Measurements from ENCODE around the gene PIP4K2A.

The PIP4K2A gene

DNA sequence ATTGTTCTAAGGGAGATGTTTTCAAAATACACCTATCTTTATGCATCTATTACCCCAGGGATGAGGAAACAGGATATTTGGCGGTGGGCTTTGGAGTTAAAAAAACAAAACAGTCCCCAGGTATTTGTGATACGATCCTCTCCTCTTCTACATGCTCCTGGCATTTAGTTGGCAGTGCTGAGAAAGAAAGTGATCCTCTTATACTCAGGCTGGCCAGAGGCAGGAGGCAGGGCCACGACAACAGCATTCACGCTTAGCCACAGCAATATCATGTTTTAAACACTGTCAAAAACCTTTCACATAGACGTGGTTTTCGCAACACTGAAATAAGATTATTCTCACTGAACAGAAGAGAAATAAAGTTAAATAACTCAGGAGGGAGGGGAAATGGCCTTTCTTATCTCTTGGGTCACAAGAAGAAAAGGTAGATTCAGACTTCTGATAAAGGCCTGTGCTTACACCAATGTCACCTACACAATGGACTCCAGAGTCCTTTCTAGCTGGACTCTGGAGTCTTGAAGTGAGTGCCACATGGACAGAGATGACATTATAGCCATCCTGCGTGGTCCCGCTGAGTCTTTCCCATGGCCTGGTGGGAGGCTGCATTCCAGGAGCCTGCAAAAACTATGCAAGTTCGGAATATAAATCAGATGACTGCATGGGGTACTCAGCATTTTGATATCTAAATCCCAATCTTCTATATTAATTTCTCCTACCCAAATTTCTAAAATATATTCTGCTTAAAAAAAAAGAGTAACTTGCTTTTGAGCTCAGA, 88.7 kb downstream of the PIP4K2A start:
- no peak for DNase-seq (ENCODE audit: low read depth, low spot score)
- no peak overlapping the region for H3K27ac ChIP-seq

DNA sequence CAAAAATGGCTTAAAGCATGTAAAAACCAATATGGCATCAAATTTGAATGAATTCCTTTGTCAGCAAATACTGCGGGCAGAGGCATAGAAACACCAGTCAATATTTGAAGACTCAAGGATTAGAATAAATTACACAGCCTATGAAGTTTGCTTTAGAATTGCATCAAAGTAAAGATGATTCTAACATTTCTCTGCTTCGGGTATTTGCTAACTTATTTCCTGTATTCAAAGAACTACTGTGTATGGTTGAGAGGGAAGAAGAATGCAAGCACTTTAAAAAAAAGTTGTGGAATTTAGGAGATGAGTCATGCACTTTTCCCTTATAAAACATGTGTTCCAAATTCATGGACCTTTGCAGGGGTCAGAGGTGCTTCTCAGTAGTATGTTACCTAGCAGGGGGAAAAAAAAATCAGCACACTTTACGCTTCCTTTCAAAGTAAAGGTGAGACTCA, 90.1 kb downstream of the PIP4K2A start:
- no peak for DNase-seq (ENCODE audit: low read depth, low spot score)
- peak overlapping the region; percentile 3 for H3K27ac ChIP-seq

DNA sequence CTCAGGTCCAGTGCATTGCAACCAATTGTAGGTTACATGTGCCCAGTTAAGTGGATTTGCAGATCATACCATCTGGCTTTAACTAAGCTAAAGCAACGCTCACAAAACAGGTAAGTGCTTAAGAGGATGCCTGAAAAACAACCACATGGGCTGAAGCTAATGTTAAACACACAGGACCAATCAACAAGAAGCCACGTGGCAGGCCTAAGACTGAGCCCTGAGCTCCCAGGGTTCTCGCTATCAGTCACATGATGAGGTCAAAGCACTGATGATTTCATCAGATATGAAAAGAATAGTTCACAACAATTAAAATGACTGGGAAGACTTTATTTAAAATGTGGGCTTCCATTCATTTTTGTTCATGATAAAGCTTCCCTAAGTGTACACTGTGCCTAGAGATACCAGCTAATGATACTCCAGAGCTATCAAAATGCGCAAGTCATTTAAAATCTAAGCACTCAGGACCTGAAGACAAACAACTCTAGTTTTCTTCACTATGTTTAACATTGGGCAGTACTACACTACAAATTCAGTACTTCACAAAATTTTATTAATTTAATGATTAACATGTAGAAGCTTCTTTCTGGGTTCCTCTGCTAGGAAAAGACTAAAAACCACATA, 90.6 kb downstream of the PIP4K2A start:
- no peak for DNase-seq (ENCODE audit: low read depth, low spot score)

DNA sequence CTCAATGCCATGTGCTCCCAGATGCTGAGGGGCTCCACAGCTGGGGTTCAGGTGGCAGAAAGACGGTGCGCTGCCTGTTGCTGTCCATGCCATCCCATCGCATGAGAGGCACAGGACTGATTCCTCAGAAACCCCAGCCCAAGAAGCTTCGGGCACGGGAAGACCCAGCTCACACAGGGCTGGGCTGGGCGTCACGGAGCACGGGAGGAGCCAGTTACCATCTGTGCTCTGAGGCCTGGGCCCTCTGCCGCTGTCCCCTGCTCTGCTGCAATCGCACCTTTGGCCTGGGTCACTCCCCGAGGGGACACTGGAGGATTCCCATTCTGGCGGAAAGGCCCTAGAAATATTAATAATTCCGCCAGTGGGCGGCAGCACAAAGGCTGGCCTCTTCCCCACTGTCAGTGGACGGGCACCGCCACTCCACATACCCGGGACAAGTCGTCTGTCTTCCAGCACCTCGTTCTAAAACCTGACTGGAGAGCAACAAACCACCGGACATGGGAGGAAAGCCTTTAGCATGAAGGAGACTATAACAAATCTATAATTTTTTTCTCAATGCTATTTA, 92.1 kb downstream of the PIP4K2A start:
- DNase-seq (ENCODE audit: low read depth, low spot score) = no peak
- no peak overlapping the region for H3K27ac ChIP-seq

More for the DNA sequence above, 90.6 kb downstream of the PIP4K2A start:
- H3K27ac ChIP-seq = peak overlapping the region; percentile 3

DNA sequence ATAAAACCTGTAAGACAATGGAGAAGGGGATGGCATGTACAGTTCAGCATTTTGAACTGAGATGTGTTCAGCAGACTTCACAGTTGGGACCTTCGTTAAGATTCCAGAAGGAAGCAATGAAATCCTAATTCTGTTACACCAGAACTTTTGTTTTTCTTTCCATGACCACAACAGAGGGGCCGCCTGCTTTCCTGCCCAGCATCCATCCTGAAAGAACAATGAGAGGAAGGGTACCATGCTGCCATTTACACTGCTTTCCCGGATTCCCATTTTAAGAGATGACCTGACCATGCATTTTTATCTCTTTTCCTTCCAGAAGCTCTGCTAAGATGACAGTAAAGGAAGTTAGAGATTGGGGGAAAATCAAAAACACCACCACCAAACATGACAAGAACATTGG, 92.7 kb downstream of the PIP4K2A start:
- no peak overlapping the region for H3K27ac ChIP-seq

DNA sequence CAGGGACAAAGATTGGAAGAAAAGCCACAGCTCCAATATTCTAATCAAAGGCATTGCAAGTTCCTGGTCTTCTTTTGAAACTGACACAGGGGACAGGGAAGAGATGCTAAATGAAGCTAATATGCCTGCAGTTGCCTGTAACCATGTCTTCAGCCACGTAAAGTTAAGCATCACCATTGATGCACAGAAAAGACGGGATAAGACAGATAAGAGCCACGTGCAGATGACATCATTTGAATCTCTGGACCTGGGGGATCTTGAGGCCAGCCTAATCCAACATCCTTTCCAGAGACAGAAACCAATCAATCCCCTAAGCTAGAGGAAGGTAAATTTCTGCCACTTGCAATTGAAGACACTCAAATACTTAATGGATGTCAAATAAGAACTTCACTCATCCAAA, 93.4 kb downstream of the PIP4K2A start:
- H3K27ac ChIP-seq = peak overlapping the region; percentile 82
- no peak for DNase-seq (ENCODE audit: low read depth, low spot score)

More for the DNA sequence above, 92.7 kb downstream of the PIP4K2A start:
- no peak for DNase-seq (ENCODE audit: low read depth, low spot score)

DNA sequence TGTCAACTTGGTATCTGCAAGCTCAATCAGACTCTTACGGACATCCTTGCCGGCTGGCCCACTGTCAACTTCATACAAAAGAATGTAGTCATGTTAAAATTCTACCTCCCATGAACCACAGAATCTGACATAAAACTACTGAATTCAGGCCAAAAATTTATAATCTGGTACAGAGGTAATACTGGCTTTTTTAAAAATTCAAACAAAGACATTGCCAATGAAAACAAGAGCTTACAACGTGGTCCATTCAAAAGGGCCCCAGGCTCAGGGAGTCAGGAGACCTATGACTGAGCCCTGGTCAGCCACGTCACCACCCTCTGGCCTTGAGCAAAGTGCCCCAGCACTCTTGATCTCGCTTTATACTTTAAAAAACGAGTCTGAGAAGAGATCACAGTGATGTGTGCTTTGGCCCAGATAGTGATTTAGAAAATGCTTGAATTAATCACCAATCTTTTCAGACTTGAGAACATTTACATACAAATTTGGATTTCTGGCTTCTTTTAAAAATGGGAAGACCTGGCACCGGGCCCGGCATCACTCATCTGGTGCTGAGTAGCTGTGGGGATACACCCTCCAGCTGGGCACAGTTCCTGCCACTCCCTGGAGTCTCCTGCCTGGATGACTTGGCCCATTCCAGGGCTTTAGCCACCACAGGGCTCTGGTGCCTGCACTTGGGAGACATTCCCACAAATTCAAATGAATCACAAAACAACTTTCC, 94.1 kb downstream of the PIP4K2A start:
- H3K27ac ChIP-seq = peak overlapping the region; percentile 82
- peak; percentile 49 for DNase-seq (ENCODE audit: low read depth, low spot score)

DNA sequence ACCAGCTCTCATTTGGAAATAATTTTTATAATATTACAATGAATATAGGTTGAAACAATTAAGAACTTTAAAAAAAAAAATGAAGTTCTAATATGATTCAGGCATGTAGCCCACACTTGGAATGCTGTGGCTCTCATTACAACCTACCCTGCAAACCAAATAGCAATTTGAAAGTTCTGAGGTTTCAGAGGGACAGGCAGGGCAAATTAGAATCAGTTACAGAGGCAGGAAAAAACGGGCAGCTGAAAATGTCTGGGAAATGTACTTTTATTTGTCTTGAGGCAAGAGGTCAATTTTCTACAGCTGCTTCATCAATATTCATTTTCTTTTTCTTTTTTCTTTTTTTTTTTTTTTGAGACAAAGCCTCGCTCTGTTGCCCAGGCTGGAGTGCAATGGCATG, 95.3 kb downstream of the PIP4K2A start:
- no peak overlapping the region for H3K27ac ChIP-seq
- no peak for DNase-seq (ENCODE audit: low read depth, low spot score)

DNA sequence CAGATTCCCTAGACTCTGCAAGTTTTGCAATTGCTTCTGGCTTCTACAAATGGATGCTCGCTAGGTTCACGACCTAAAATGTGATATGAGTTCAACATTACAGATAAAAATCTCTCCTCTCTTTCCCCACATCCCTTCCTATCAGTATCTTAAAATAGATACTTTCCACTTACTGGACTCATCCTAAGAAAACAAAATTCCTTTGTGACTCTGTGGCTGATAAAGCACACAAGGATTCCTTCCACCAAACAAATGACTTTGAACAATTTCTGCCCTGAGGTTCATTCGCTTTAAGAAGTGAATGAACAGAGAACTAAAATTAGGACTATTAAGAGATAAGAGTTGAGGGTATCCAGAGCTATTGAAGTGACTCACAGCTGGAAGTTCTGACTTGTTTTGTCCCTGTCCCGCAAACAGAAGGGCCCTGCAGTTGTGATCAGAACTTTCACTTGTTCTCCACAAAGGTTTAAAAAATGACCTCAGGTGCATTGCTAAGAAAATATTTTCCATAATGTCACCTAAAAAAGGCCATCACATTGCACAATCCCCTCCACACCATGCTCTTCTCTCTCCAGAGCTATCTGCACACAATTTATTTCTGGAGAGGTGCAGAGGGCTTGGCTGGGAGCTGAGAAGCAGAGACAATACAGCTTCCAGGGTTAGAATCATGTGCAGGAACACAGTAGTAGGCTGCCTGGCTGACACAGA, 96.1 kb downstream of the PIP4K2A start:
- H3K27ac ChIP-seq = no peak overlapping the region
- no peak for DNase-seq (ENCODE audit: low read depth, low spot score)

DNA sequence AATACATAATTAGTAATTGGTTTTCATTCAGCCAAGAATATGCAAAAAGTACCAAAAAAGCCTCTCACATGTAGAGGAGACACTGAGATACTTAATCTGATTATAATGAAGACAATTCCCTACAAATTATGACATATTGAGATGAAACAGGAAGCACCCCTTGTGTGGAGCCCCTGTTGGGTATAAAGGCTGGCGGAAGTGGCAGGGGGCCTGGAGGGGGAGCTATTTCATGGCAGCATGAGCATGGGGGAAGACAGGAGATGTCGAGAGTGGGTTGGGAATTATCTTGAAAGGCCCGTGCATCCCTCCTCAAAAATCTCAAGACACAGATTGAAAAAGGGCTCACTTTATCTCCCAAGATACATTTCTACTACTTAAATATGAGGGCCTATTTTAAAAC, 96.9 kb downstream of the PIP4K2A start:
- no peak overlapping the region for H3K27ac ChIP-seq
- DNase-seq (ENCODE audit: low read depth, low spot score) = no peak

DNA sequence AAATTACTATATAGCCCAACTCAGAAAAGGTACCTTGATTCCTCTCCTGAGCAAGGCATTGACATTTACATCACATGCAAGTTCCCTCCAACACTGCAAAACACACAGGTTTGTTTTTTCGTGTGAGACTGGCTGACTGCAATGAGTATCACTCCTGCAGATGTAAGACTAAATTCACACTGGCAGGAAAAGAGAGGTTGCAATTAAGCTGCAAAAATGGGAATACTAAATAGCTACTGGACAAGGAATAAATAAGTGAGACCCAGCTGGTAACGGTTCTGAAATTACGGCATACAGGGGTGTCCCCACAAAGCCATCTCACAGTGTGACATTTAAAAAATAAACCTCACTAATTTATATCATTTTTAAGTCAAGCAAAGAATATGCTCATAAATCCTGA, 97.3 kb downstream of the PIP4K2A start:
- H3K27ac ChIP-seq = no peak overlapping the region

DNA sequence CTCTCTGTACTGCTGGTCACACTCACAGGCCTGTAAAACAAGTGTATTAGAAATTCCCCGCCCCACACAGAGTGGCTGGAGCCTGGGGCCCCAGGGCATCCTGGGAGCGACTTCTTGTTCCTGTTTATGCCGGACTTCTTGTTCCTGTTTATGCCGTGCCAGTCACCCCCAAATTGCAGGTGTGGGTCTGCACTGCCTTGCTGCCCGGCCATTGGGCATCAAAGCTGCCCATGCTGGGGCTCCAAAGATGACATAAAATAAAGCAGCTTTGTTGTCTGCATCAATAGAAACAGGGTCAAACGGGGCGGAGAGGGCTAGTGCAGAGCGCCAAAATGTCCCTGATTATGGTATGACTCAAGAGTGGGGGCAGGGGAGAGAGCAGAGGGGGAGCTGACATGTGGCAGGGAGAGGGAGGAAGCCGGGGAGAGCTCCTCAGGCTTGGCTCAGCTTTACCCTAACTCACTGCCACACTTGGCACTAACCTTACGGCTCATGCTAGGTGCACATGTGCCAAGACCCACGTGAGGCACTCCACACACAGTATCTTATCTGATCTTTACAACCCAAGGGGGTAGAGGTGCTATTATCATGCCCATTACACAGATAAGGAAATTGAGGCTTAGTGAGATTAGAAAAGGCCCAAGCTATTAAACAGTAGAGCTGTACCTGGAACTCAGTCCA, 98.4 kb downstream of the PIP4K2A start:
- no peak overlapping the region for H3K27ac ChIP-seq
- DNase-seq (ENCODE audit: low read depth, low spot score) = no peak

More for the DNA sequence above, 97.3 kb downstream of the PIP4K2A start:
- no peak for DNase-seq (ENCODE audit: low read depth, low spot score)

DNA sequence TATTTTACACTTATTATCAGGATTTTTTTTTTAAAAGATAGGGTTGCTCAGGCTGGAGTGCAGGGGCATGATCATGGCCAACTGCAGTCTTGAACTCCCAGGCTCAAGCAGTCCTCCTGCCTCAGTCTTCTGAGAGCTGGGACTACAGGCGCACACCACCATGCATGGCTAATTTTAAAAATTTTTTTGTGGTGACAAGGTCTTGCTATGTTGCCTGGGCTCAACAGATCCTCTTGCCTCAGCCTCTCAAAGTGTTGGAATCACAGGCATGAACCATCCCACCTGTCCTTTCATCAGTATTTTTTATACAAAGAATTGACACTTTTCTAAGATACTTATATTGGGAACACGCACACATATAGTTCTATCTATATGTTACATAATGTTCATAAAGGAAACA, 99.3 kb downstream of the PIP4K2A start:
- no peak overlapping the region for H3K27ac ChIP-seq
- no peak for DNase-seq (ENCODE audit: low read depth, low spot score)

DNA sequence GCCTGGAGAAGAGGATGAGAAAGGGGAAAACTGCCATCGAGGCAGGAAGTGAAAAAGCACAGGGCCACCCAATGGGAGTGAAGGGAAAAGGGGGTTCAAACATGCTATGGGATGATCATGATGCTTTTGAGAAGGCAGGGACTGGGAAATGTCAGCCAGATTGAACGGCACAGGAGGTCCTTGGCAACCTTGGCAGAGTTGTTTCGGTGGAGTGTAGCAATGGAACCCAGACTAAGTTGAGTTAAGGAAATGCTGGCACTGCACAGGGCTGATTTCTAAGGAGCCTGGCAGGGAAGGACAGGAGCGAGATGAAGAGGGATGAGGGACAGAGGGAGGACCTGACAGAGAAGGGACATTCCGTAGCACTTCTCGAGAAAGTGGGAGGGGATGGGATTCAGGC, 101.4 kb downstream of the PIP4K2A start:
- no peak overlapping the region for H3K27ac ChIP-seq
- no peak for DNase-seq (ENCODE audit: low read depth, low spot score)

DNA sequence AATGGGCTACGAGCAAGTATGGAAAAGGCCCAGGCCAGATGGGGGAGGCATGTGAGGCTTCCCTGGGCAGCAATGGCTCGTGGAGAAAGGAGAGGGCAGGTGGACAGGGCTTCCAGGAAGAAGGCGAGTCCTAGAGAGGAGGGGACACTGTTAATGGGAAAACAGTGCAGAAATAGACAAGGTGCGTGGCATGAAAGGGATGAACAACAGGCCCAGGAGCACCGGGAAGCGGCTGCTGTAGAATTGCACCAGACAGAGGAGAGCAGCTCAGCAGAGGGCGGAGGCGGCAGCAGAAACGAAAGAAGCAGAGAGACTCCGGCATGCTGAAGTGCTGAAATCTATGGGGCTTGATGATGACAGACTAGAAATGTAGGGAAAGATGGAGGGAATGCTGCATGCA, 102.1 kb downstream of the PIP4K2A start:
- no peak for DNase-seq (ENCODE audit: low read depth, low spot score)
- no peak overlapping the region for H3K27ac ChIP-seq

DNA sequence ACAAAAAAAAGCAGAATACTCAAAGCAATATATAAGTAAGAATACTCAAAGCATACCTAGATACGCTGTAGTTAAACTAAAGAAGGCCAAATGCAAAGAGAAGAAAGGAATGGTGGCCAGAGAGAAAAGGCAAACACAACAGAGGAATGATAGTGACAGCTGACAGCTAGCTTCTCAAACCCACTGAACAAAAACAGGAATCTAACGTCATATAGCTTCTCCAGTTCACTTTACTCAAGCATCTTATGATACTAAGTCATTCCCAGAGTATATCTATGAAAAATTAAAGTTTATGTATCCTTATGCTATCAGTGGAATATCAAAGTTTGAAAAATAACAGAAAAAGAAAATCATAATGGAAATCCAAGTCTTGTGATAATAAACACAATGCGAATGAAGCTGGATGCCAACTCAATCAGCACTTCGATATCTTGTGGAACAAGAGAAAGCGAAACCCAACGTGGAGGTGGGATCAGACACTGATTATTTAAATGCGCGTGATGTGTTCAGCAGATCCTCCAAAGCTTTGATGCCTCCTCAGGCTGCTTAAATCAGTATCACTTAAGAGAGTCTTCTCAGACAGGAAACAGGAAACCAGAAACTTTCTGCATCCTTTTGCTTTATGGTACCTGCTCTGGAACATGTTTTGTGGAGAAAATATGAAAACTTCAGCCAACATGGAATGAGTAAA, 102.8 kb downstream of the PIP4K2A start:
- H3K27ac ChIP-seq = no peak overlapping the region
- DNase-seq (ENCODE audit: low read depth, low spot score) = no peak

DNA sequence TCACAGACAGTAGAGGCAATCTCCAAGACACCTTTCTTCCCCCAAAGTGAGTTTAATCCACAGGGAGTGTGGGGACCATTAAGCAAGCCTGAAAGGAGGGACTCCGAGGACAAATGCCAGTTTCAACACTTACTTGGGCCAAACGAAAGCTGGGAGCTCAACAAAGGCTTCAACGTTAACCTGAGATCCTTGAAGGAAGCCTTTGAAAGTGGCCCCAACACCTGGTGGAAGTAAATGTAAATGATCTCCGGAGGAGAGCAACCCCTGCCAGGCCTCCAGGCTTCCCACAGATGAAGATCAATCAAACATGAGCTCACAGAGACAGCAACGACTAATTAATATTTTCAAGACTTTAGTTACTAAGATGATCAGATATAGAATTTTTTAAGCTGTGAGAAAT, 103.8 kb downstream of the PIP4K2A start:
- DNase-seq (ENCODE audit: low read depth, low spot score) = no peak
- H3K27ac ChIP-seq = no peak overlapping the region

DNA sequence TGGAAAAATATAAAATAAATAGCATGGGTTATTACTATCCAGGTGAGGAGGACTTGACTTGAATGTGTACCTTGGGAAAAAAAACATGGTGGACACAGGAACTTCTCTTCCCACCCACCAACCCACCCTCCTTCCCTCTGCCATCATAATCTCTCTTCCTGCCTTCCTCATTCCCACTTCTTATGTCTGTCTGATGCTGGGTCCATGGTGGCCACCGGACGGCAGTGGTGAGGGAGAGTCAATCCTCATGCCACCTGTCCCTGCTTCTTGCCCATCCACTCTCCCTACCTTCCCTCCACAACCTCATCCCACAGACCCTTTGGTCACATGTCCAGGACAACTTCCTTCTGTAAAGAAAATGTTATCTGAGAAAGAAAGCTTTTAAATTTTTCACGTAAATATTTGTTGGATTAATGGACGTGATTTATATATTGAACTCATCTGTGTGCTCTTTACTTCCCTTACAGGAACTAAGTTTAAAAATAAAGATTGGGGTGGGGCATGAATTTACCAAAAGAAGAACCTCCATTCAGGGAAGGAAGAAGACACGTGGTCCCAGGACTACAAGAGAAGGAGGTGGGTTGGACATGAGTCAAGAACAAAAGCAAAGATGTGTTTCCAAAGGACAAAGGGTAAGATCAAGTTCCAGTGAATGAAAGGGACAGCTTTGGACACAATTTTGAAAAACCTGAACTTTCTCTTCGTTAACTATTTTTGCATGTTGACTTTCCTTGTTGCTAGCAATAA, 104.5 kb downstream of the PIP4K2A start:
- DNase-seq (ENCODE audit: low read depth, low spot score) = no peak
- no peak overlapping the region for H3K27ac ChIP-seq
